ENCODE results near the gene FOXO6. TPM values are rescaled to one million over a fixed set of nuclear protein-coding genes. Genes with fewer than 3 reads are reported as not detected.

Gene FOXO6
- polyA plus RNA-seq, 1 donor (not counting 4 experiments of a cell fraction or from before 2014, with no cell fraction given), result not detected

DNA sequence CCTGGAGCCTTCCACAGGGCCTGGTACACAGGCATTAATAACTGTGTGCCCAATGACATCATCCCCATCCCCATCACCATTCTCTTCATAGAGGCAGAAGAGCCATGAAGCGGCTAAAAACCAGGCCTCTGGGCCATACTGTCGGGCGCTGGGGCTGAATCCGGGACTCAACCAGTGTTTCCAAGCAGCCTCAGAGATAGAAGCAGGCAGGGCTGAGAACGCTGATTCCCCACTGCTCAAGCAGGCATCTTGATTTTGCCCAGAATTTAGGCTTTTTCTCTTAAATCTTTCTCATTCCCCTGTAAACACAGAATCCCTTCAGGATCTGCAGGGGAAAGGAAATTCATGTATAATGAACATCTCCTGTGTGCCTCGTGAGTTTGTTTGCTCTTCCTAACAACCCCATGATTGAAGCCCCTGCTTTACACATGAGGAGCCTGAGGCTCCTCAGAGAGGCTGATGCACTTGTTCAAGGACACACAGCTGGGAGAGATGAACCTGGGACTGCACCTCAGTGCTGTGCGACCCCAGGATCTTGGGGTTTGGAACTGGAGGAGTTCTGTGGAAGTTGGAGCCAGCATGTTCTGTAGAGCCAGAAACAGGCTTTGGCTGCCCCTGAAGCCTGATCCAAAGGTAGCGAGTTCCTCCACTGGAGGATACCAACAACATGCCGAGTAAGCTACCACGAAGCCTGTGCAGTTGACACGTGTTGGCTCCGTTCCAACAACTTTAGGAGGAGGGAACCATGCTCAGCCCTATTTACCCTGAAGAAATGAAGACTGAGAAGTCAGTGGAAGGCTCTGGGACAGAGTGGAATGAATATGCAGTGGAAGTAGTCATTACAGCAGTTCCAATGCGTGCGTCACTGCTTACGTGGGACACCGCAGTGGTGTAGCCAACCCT, 67.8 kb downstream of the FOXO6 start:
- dilution Hi-C loops (cut with MboI; ENCODE audit: extremely low pct_ligation_motif_present, low sequenced_read_pairs), result no loop called here
- FAIRE-seq, result peak; percentile 32
- no peaks in the 10 kb centered on the region for H3K9me1 ChIP-seq (ENCODE audit: control insufficient read depth, extremely low read depth, insufficient read depth, low read length)

DNA sequence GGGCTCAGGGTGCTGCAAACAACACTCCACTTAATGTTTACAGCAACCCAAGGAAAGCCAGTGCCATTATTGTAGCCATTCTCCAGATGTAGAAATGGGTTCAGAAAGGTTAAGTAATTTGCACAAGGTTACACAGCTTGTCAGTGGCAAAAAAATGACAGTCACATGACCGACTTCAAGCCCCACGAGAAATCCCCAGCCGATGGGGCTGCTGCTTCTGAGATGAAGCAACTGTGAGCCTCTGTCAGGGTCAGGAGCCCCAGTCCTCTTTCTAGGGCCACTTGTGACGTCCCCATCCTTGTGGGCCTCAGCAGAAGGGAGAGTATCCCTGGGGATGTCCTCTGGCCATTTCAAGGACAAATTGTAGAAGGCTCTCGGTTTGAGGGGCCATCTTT, 68.4 kb downstream of the FOXO6 start:
- H3K9ac ChIP-seq (ENCODE audit: control insufficient read depth, extremely low read depth, insufficient read depth, low read length), result no peak overlapping the region
- no peak for TF ChIP-seq CTCF (optimal IDR thresholded peaks at IDR 0.05 in 1 of 3, IDR thresholded peaks at IDR 0.05 in 1 of 3, conservative IDR thresholded peaks at IDR 0.05 in 1 of 3; ENCODE audit: extremely low read depth in 1 of 3, insufficient read depth in 2 of 3, low read length in 3 of 3)
- TF ChIP-seq EZH2 (IDR thresholded peaks at IDR 0.05; ENCODE audit: low read length), result no peak
- H2AFZ ChIP-seq (ENCODE audit: control insufficient read depth, low read length), result no peak overlapping the region
- DNase-seq (ENCODE audit: low read depth, low spot score), result no peak
- no peaks in the 10 kb centered on the region for H3K9me1 ChIP-seq (ENCODE audit: control insufficient read depth, extremely low read depth, insufficient read depth, low read length)
- H3K9me3 ChIP-seq (ENCODE audit: control insufficient read depth, low read depth, low read length), result no peaks in the 10 kb centered on the region
- no peak overlapping the region for H3K4me3 ChIP-seq (ENCODE audit: control insufficient read depth in 2 of 3, extremely low read depth in 1 of 3, insufficient read depth in 2 of 3, low read depth in 1 of 3, low read length in 3 of 3)
- peaks cover 16% of the 10 kb centered on the region for H3K27me3 ChIP-seq (ENCODE audit: control insufficient read depth, extremely low read depth, insufficient read depth, low read length)
- H4K20me1 ChIP-seq (ENCODE audit: control insufficient read depth, extremely low read depth, insufficient read depth, low read length), result no peaks in the 10 kb centered on the region
- H3K79me2 ChIP-seq (ENCODE audit: control insufficient read depth, insufficient read depth, low read length), result no peaks in the 10 kb centered on the region
- no peak overlapping the region for H3K27ac ChIP-seq (ENCODE audit: control insufficient read depth, insufficient read depth, low read length)
- dilution Hi-C loops (cut with MboI; ENCODE audit: extremely low pct_ligation_motif_present, low sequenced_read_pairs), result no loop called here
- H3K36me3 ChIP-seq (ENCODE audit: control insufficient read depth in 2 of 2, extremely low read depth in 1 of 2, insufficient read depth in 2 of 2, low read length in 2 of 2), result no peaks in the 10 kb centered on the region
- no peak overlapping the region for H3K4me2 ChIP-seq (ENCODE audit: control insufficient read depth, extremely low read depth, insufficient read depth, low read depth, low read length)
- FAIRE-seq, result no peak
- H3K4me1 ChIP-seq (ENCODE audit: control insufficient read depth, extremely low read depth, insufficient read depth, low read length), result peaks cover 12% of the 10 kb centered on the region

More for the DNA sequence above, 67.8 kb downstream of the FOXO6 start:
- H3K36me3 ChIP-seq (ENCODE audit: control insufficient read depth in 2 of 2, extremely low read depth in 1 of 2, insufficient read depth in 2 of 2, low read length in 2 of 2), result no peaks in the 10 kb centered on the region
- H2AFZ ChIP-seq (ENCODE audit: control insufficient read depth, low read length), result no peak overlapping the region
- peaks cover 13% of the 10 kb centered on the region for H3K27me3 ChIP-seq (ENCODE audit: control insufficient read depth, extremely low read depth, insufficient read depth, low read length)
- TF ChIP-seq CTCF (optimal IDR thresholded peaks at IDR 0.05 in 1 of 3, IDR thresholded peaks at IDR 0.05 in 1 of 3, conservative IDR thresholded peaks at IDR 0.05 in 1 of 3; ENCODE audit: extremely low read depth in 1 of 3, insufficient read depth in 2 of 3, low read length in 3 of 3) (no peak), EZH2 (IDR thresholded peaks at IDR 0.05; ENCODE audit: low read length) (no peak)
- H3K27ac ChIP-seq (ENCODE audit: control insufficient read depth, insufficient read depth, low read length), result no peak overlapping the region
- H3K79me2 ChIP-seq (ENCODE audit: control insufficient read depth, insufficient read depth, low read length), result no peaks in the 10 kb centered on the region
- no peak overlapping the region for H3K9ac ChIP-seq (ENCODE audit: control insufficient read depth, extremely low read depth, insufficient read depth, low read length)
- no peak for DNase-seq (ENCODE audit: low read depth, low spot score)
- H3K4me3 ChIP-seq (ENCODE audit: control insufficient read depth in 2 of 3, extremely low read depth in 1 of 3, insufficient read depth in 2 of 3, low read depth in 1 of 3, low read length in 3 of 3), result no peak overlapping the region
- peaks cover 12% of the 10 kb centered on the region for H3K4me1 ChIP-seq (ENCODE audit: control insufficient read depth, extremely low read depth, insufficient read depth, low read length)
- H4K20me1 ChIP-seq (ENCODE audit: control insufficient read depth, extremely low read depth, insufficient read depth, low read length), result no peaks in the 10 kb centered on the region
- H3K4me2 ChIP-seq (ENCODE audit: control insufficient read depth, extremely low read depth, insufficient read depth, low read depth, low read length), result no peak overlapping the region
- no peaks in the 10 kb centered on the region for H3K9me3 ChIP-seq (ENCODE audit: control insufficient read depth, low read depth, low read length)
